WTC11 (cell line): ENCODE data around the gene COX5A. TPM values are rescaled to one million over a fixed set of nuclear protein-coding genes. Genes with fewer than 3 reads are reported as not detected.

Experiments used
- ATAC-seq: fragments of 200-7000 bp; cut with Tn5 transposase; 2 replicates; pipeline ENCODE4 v1.10.0; 2021; ENCODE audit warnings: mild to moderate bottlenecking, moderate library complexity
- CTCF ChIA-PET: fragments of 300-600 bp; sonication (Branson Sonifier 250); formaldehyde crosslinking; loops from one replicate; lab custom pipeline; 2021; ENCODE audit warnings: antibody characterized with exemption; lab: Charles Lee
- POLR2A ChIA-PET: fragments of 350-600 bp; sonication (Branson Sonifier 250); formaldehyde crosslinking; loops from one replicate; lab custom pipeline; 2021; ENCODE audit warnings: antibody characterized with exemption; lab: Charles Lee
- DNase-seq: peaks from one replicate; pipeline ENCODE4 v3.0.0; 2021; ENCODE audit warnings: low spot score
- H3K27ac Mint-ChIP-seq: 2 replicates; pipeline ENCODE4 v1.8.0; 2021; ENCODE audit warnings: mixed read lengths
- H3K27me3 Mint-ChIP-seq: 2 replicates; pipeline ENCODE4 v1.8.0; 2021; ENCODE audit warnings: low read depth, mild to moderate bottlenecking, moderate library complexity, mixed read lengths
- H3K36me3 Mint-ChIP-seq: 2 replicates; pipeline ENCODE4 v1.8.0; 2021; ENCODE audit warnings: mixed read lengths
- H3K4me1 Mint-ChIP-seq: 2 replicates; pipeline ENCODE4 v1.8.0; 2022; ENCODE audit warnings: mixed read lengths
- H3K4me3 Mint-ChIP-seq: 2 replicates; pipeline ENCODE4 v1.8.0; 2021; ENCODE audit warnings: mild to moderate bottlenecking, moderate library complexity, mixed read lengths
- H3K9me3 Mint-ChIP-seq: 2 replicates; pipeline ENCODE4 v1.8.0; 2021; ENCODE audit warnings: mixed read lengths
- AFF4 ChIP-seq: sonication (generic); formaldehyde crosslinking; IDR thresholded peaks from 2 replicates; pipeline ENCODE4 v1.8.1; 2023; ENCODE audit warnings: mild to moderate bottlenecking, missing genetic modification reagents, borderline replicate concordance
- CDX4 ChIP-seq: fragments of 250-450 bp; sonication (Bioruptor Pico); IDR thresholded peaks from 2 replicates; pipeline ENCODE4 v1.9.0; 2021; ENCODE audit warnings: moderate library complexity, mild to moderate bottlenecking, inconsistent platforms, borderline replicate concordance
- CREB1 ChIP-seq: sonication (generic); formaldehyde crosslinking; IDR thresholded peaks from 2 replicates; pipeline ENCODE4 v1.8.0; 2023; ENCODE audit warnings: mild to moderate bottlenecking, missing genetic modification reagents
- E2F5 ChIP-seq: sonication (generic); formaldehyde crosslinking; IDR thresholded peaks from 2 replicates; pipeline ENCODE4 v1.8.1; 2022; ENCODE audit warnings: mild to moderate bottlenecking, moderate library complexity, missing genetic modification reagents
- ESRRA ChIP-seq: sonication (generic); formaldehyde crosslinking; IDR thresholded peaks from 2 replicates; pipeline ENCODE4 v1.8.1; 2022; ENCODE audit warnings: mild to moderate bottlenecking, missing genetic modification reagents, borderline replicate concordance
- GABPB1 ChIP-seq: sonication (generic); formaldehyde crosslinking; IDR thresholded peaks from 2 replicates; pipeline ENCODE4 v1.8.1; 2023; ENCODE audit warnings: mild to moderate bottlenecking, missing genetic modification reagents
- HMGXB4 ChIP-seq: sonication (generic); formaldehyde crosslinking; IDR thresholded peaks from 2 replicates; pipeline ENCODE4 v1.8.1; 2023; ENCODE audit warnings: mild to moderate bottlenecking, moderate library complexity, missing genetic modification reagents
- IRF1 ChIP-seq: sonication (generic); formaldehyde crosslinking; IDR thresholded peaks from 2 replicates; pipeline ENCODE4 v1.8.0; 2023; ENCODE audit warnings: missing genetic modification reagents
- MAX ChIP-seq: sonication (generic); formaldehyde crosslinking; IDR thresholded peaks from 2 replicates; pipeline ENCODE4 v1.8.0; 2022; ENCODE audit warnings: mild to moderate bottlenecking, missing genetic modification reagents
- MYBL2 ChIP-seq: sonication (generic); formaldehyde crosslinking; IDR thresholded peaks from 2 replicates; pipeline ENCODE4 v1.8.1; 2023; ENCODE audit warnings: mild to moderate bottlenecking, moderate library complexity, missing genetic modification reagents
- PRDM15 ChIP-seq: sonication (generic); formaldehyde crosslinking; IDR thresholded peaks from 2 replicates; pipeline ENCODE4 v1.8.0; 2022; ENCODE audit warnings: missing genetic modification reagents
- SMAD4 ChIP-seq: sonication (generic); formaldehyde crosslinking; IDR thresholded peaks from 2 replicates; pipeline ENCODE4 v1.8.0; 2022; ENCODE audit warnings: mild to moderate bottlenecking, missing genetic modification reagents
- TEAD4 ChIP-seq: sonication (generic); formaldehyde crosslinking; IDR thresholded peaks from 2 replicates; pipeline ENCODE4 v1.8.0; 2022; ENCODE audit warnings: mild to moderate bottlenecking, missing genetic modification reagents
- ZBTB43 ChIP-seq: sonication (generic); formaldehyde crosslinking; IDR thresholded peaks from 2 replicates; pipeline ENCODE4 v1.8.1; 2023; ENCODE audit warnings: mild to moderate bottlenecking, missing genetic modification reagents
- ZNF317 ChIP-seq: sonication (generic); formaldehyde crosslinking; IDR thresholded peaks from 2 replicates; pipeline ENCODE4 v1.8.1; 2023; ENCODE audit warnings: low read depth, mild to moderate bottlenecking, moderate library complexity, missing genetic modification reagents, borderline replicate concordance
- total RNA-seq: library from RNA; stranded (reverse); gene quantifications from 3 replicates; pipeline ENCODE4 v1.2.3, GENCODE V29; 2021

The COX5A gene
- total RNA-seq, 1 experiment from 2014 or later: 354 TPM

- peaks cover 30% of the 10 kb centered on the region for H3K4me1 Mint-ChIP-seq
- TF ChIP-seq MAX (CRISPR knock-in tag) (no peak), IRF1 (CRISPR knock-in tag) (no peak), SMAD4 (CRISPR knock-in tag) (no peak), CREB1 (CRISPR knock-in tag) (no peak), ZBTB43 (no peak), HMGXB4 (CRISPR knock-in tag) (no peak), E2F5 (CRISPR knock-in tag) (no peak), MYBL2 (CRISPR knock-in tag) (no peak), GABPB1 (CRISPR knock-in tag) (no peak), CDX4 (CRISPR knock-in tag) (no peak), ZNF317 (no peak), AFF4 (no peak), TEAD4 (CRISPR knock-in tag) (no peak), ESRRA (CRISPR knock-in tag) (no peak), PRDM15 (CRISPR knock-in tag) (no peak)
Measured at GRCh38 chr15:74870436-74871215, 67.2 kb downstream of the COX5A start.

More at GRCh38 chr15:74870436-74871215, 67.2 kb downstream of the COX5A start:
- Mint-ChIP-seq H3K36me3 (peaks cover 18% of the 10 kb centered on the region), H3K27ac (peak overlapping the region; percentile 85), H3K27me3 (no peaks in the 10 kb centered on the region), H3K9me3 (peaks cover 6% of the 10 kb centered on the region), H3K4me3 (peak overlapping the region; percentile 93)
- ChIA-PET POLR2A (interaction anchor here (1.2 kb wide), 1 partner anchor 28 kb away, joined by 3 read pairs; no protein-coding TSS in a partner anchor), CTCF (interaction anchor here (1.1 to 2.2 kb wide), 5 partner anchors 19 to 99 kb away, joined by 3 to 11 read pairs (median 4); partner anchors contain the start of genes CSK, MPI and ULK3)
- DNase-seq (no peak), ATAC-seq (no peak)
